Testis (tissue), 2 donors: ENCODE data around the gene TMEM121.

ENCODE experiments used
- POLR2A ChIP-seq: fragments of 450-650 bp; IDR thresholded peaks from one replicate; pipeline ENCODE4 v1.6.1; 2017; ENCODE audit warnings: antibody characterized with exemption, mild to moderate bottlenecking, moderate library complexity
- TF ChIP-seq, protein P1 (sequence below), 3 experiments: fragments of 450-650 bp in 2 of 3; fragments of 200-600 bp in 1 of 3; sonication (generic) in 1 of 3; IDR thresholded peaks; one replicate each; pipeline ENCODE4 v1.5.1; 2016 to 2019; ENCODE audit warnings: antibody characterized with exemption in 3 of 3, mild to moderate bottlenecking in 2 of 3, moderate library complexity in 1 of 3

DNA sequence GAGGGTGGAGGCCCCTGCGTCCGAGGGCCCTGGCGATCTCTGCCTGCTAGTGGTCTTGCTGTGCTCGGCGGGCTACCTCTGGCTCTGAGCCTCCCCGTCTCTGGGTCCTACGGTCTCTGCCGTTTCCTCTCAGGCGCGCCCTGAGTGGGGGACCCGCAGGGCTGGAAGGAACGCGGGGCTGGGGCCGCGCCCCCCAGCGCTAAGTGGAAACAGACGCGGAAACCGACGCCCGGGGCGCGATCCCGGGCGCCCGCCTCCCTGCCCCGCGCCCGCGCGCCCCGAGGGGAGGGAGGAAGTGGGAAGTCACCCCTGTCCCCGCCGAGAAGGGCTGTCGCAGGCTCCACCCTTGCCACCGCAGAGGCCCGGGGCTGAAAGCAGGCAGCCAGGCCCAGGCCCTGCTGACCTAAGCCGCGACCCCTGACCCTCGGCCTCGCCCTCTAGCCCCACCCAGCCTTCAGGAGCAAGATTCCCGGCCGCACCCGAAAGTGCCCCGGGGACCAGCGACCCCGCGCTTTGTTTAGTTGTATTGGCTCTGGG, 38.9 kb upstream of the TMEM121 start:
- TF ChIP-seq POLR2A = no peak
- TF ChIP-seq, protein P1, sequence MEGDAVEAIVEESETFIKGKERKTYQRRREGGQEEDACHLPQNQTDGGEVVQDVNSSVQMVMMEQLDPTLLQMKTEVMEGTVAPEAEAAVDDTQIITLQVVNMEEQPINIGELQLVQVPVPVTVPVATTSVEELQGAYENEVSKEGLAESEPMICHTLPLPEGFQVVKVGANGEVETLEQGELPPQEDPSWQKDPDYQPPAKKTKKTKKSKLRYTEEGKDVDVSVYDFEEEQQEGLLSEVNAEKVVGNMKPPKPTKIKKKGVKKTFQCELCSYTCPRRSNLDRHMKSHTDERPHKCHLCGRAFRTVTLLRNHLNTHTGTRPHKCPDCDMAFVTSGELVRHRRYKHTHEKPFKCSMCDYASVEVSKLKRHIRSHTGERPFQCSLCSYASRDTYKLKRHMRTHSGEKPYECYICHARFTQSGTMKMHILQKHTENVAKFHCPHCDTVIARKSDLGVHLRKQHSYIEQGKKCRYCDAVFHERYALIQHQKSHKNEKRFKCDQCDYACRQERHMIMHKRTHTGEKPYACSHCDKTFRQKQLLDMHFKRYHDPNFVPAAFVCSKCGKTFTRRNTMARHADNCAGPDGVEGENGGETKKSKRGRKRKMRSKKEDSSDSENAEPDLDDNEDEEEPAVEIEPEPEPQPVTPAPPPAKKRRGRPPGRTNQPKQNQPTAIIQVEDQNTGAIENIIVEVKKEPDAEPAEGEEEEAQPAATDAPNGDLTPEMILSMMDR (IDR thresholded peaks at IDR 0.05) = no peak
